LNCAP (cell line): ENCODE results near the gene CDK5RAP1.

Source experiments
- CTCF ChIP-seq: fragments of 450-650 bp; IDR thresholded peaks from 2 replicates; pipeline ENCODE4 v1.5.1; 2017; ENCODE audit warnings: mild to moderate bottlenecking

The CDK5RAP1 gene

GRCh38 chr20:33332905-33333456 is 68.3 kb downstream of the CDK5RAP1 start:
- TF ChIP-seq CTCF: no peak

DNA sequence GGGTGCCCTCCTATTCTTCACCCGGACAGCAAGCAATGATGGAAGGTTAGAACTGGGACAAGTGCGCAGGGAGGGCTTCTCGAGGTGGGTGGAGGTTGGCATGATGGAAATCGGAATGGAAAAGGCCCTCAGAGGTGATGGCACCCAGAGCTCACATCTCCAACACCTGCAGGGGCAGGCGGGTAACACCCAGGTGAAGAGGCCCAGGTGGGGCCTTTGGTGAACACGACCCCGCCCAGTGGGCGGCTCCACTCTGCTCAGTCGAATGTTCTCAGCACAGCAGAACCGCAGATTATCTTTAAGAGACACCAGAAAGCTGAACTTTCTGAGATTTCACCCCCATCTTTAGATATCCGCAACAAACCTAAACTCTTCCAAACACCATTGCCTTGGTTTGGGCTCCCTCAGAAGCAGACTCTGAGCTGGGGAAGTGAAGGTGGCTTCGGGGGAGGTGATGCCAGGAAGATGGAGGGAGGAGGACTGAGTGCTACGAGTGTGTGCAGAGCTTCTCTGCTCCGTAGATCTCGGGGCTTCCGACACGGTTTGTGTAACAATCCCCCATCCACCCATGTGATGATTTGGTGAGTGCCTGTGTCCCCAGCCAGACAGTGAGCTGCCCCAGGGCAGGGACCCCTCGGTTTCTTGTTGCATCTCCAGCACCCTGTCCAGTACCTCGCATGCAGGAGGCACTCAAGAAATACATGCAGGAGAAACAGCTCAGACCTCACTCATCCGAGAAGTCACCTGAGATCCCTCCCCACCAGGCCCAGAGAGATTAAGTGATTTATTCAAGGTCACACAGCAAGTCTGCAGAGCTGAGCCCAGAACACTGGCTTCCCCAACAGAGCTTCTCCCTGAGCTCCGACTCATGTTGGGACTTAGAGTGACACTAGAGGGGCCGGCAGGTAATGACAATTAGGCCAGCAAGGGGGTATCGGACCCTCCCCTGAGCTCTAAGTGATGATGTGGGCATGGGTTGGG is 72.9 kb downstream of the CDK5RAP1 start:
- TF ChIP-seq CTCF: no peak

GRCh38 chr20:33325350-33325749 is 76.0 kb downstream of the CDK5RAP1 start:
- no peak for TF ChIP-seq CTCF

GRCh38 chr20:33323236-33323635 is 78.1 kb downstream of the CDK5RAP1 start:
- no peak for TF ChIP-seq CTCF

- TF ChIP-seq CTCF: no peak
Observed at GRCh38 chr20:33322456-33322855, 78.9 kb downstream of the CDK5RAP1 start.

DNA sequence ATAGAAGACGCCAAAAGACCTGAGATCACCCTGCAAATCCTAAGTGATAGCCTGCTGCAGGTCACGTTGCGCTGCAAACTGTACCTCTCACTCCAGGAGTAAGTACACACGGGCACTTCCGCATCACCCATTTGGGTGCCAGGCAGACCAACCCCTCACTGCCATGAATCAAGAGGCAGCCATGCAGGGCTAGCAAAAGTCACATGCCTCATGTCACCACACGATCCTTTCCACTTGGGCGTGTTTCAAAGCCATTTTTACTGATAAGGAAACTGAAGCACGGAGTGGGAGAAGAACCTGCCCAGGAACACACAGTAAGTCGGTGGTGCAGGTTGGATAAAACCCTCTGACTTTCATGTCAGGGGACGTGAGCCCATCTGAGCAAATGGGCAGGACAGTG is 81.3 kb downstream of the CDK5RAP1 start:
- no peak for TF ChIP-seq CTCF

DNA sequence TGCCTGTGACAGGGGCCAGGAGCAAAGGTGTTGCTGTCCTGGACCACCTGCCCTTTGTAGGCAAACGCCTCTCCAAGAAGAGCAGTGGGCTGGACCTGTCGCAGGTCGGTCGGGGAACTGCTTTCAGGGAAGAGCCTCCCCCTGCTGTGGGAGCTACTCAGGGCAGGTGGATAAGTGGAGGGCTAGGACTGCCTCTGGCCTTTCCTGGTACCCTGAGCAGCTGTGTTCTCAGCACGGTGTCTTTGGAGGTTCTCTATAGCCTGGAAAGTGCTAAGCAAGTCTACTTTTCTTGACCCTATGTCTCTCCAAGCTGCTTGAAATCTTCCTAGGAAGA is 83.3 kb downstream of the CDK5RAP1 start:
- no peak for TF ChIP-seq CTCF
